OCI-LY7 (cell line): ENCODE results near the gene AK2. TPM values are rescaled to one million over a fixed set of nuclear protein-coding genes. Genes with fewer than 3 reads are reported as not detected.

Experiments
- BruUV-seq: library from RNA; stranded (reverse); fragments of 400-500 nt; replicated peaks from 2 replicates; lab custom pipeline; 2021; lab: Mats Ljungman, UMichigan
- CTCF ChIA-PET: fragments of 300-600 bp; sonication (Branson Sonifier 250); formaldehyde crosslinking; loops from one replicate; lab custom pipeline; 2022; ENCODE audit warnings: antibody characterized with exemption; ENCODE audit not compliant: unreplicated experiment; lab: Charles Lee
- POLR2A ChIA-PET: fragments of 300-600 bp; sonication (Branson Sonifier 250); formaldehyde crosslinking; loops from one replicate; lab custom pipeline; 2022; ENCODE audit warnings: antibody characterized with exemption; lab: Charles Lee
- DNase-seq: peaks from one replicate; pipeline ENCODE4 v3.0.0-alpha.2; 2015; ENCODE audit warnings: low spot score
- H2AFZ ChIP-seq: fragments of 200-600 bp; sonication (generic), shearing (Covaris generic); 2 replicates; pipeline ENCODE4 v1.6.1; 2014; ENCODE audit warnings: mild to moderate bottlenecking, antibody characterized with exemption, low read length, moderate library complexity
- H3K27ac ChIP-seq: fragments of 200-600 bp; sonication (generic); 2 replicates; pipeline ENCODE4 v1.5.1; 2014; ENCODE audit warnings: mixed run types, low read depth, mild to moderate bottlenecking, moderate library complexity, low read length, inconsistent platforms; ENCODE audit not compliant: poor library complexity, severe bottlenecking
- H3K36me3 ChIP-seq: fragments of 200-600 bp; sonication (generic); 2 replicates; pipeline ENCODE4 v1.6.1; 2014; ENCODE audit warnings: mild to moderate bottlenecking, antibody characterized with exemption, low read length, moderate library complexity, mixed read lengths; ENCODE audit not compliant: insufficient read depth
- H3K4me1 ChIP-seq: fragments of 200-600 bp; sonication (generic); 2 replicates; pipeline ENCODE4 v1.5.1; 2014; ENCODE audit warnings: mild to moderate bottlenecking, low read length; ENCODE audit not compliant: insufficient read depth, poor library complexity, severe bottlenecking
- H3K4me2 ChIP-seq: fragments of 200-600 bp; sonication (generic); 2 replicates; pipeline ENCODE4 v1.6.1; 2014; ENCODE audit warnings: mild to moderate bottlenecking, low read length
- H3K4me3 ChIP-seq: fragments of 200-600 bp; sonication (generic); 2 replicates; pipeline ENCODE4 v1.5.1; 2014; ENCODE audit warnings: mild to moderate bottlenecking, low read depth, low read length; ENCODE audit not compliant: poor library complexity, severe bottlenecking
- H3K79me2 ChIP-seq: fragments of 200-600 bp; sonication (generic); 2 replicates; pipeline ENCODE4 v1.6.1; 2016; ENCODE audit warnings: low read depth, mild to moderate bottlenecking, low read length, moderate library complexity, mixed read lengths; ENCODE audit not compliant: insufficient read depth
- H3K9me2 ChIP-seq: fragments of 200-600 bp; sonication (generic); 2 replicates; pipeline ENCODE4 v1.6.1; 2016; ENCODE audit warnings: mild to moderate bottlenecking, low read length, mixed read lengths; ENCODE audit not compliant: insufficient read depth
- H3K9me3 ChIP-seq: fragments of 200-600 bp; sonication (generic); 2 replicates; pipeline ENCODE4 v1.6.1; 2014; ENCODE audit warnings: mild to moderate bottlenecking, mixed run types, low read length, mixed read lengths
- H4K20me1 ChIP-seq: fragments of 200-600 bp; sonication (generic); 2 replicates; pipeline ENCODE4 v1.6.1; 2014; ENCODE audit warnings: mild to moderate bottlenecking, antibody characterized with exemption, low read length, moderate library complexity, mixed read lengths; ENCODE audit not compliant: insufficient read depth
- EZH2phosphoT487 ChIP-seq: fragments of 200-600 bp; sonication (generic); IDR thresholded peaks from 2 replicates; pipeline ENCODE4 v1.6.1; 2018; ENCODE audit warnings: low read depth, borderline replicate concordance, mild to moderate bottlenecking, mixed run types, antibody characterized with exemption, low read length, moderate library complexity, mixed read lengths
- intact Hi-C: fragments of 100-400 bp; cut with micrococcal nuclease; formaldehyde crosslinking; loops from one replicate; pipeline ENCODE4 v1.10.0; 2022; ENCODE audit not compliant: unreplicated experiment
- total RNA-seq, 2 experiments: library from RNA; depleted of rRNA in 1 of 2; stranded (reverse); fragments of >200 nt in 1 of 2; shearing (Covaris generic) in 1 of 2; gene quantifications; 2 replicates each; pipeline ENCODE4 v1.2.3, GENCODE V29; 2014 to 2022
- TF ChIP-seq, protein P1 (sequence below): fragments of 200-600 bp; sonication (generic); conservative IDR thresholded peaks from 2 replicates; pipeline ENCODE4 v1.5.1; 2014; ENCODE audit warnings: mild to moderate bottlenecking, antibody characterized with exemption, low read length, moderate library complexity, mixed read lengths

The AK2 gene
- total RNA-seq, 2 experiments from 2014 or later = 185 to 298 TPM

GRCh38 chr1:33080885-33081553 lies 44.3 kb upstream of the AK2 start, which contains the start of gene AZIN2:
Gene AZIN2 (plus strand): TSS chr1:33081153. CDS start chr1:33082250, 1,097 bp downstream.
- Histone ChIP-seq H3K27ac (no peak within 1 kb of the TSS), H4K20me1 (no peaks in the 10 kb centered on the region), H3K79me2 (no peaks in the 10 kb centered on the region), H3K4me1 (peaks cover 11% of the 10 kb centered on the region), H3K4me2 (peak within 1 kb of the TSS; percentile 76), H3K9me2 (no peaks in the 10 kb centered on the region), H2AFZ (peak within 1 kb of the TSS; percentile 87), H3K36me3 (no peaks in the 10 kb centered on the region), H3K4me3 (peak within 1 kb of the TSS; percentile 64), H3K9me3 (no peaks in the 10 kb centered on the region)
- DNase-seq = peak; percentile 94
- BruUV-seq = no TSS peak
- CTCF ChIA-PET = interaction anchor here (0.5 kb wide), 1 partner anchor 149 kb away, joined by 10 read pairs; no protein-coding TSS in a partner anchor
- no peak for TF ChIP-seq EZH2phosphoT487
- TF ChIP-seq, protein P1, sequence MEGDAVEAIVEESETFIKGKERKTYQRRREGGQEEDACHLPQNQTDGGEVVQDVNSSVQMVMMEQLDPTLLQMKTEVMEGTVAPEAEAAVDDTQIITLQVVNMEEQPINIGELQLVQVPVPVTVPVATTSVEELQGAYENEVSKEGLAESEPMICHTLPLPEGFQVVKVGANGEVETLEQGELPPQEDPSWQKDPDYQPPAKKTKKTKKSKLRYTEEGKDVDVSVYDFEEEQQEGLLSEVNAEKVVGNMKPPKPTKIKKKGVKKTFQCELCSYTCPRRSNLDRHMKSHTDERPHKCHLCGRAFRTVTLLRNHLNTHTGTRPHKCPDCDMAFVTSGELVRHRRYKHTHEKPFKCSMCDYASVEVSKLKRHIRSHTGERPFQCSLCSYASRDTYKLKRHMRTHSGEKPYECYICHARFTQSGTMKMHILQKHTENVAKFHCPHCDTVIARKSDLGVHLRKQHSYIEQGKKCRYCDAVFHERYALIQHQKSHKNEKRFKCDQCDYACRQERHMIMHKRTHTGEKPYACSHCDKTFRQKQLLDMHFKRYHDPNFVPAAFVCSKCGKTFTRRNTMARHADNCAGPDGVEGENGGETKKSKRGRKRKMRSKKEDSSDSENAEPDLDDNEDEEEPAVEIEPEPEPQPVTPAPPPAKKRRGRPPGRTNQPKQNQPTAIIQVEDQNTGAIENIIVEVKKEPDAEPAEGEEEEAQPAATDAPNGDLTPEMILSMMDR = no peak
- intact Hi-C loops = no loop called here
- POLR2A ChIA-PET = interaction anchor here (0.8 kb wide), 1 partner anchor 155 kb away, joined by 3 read pairs; no protein-coding TSS in a partner anchor

DNA sequence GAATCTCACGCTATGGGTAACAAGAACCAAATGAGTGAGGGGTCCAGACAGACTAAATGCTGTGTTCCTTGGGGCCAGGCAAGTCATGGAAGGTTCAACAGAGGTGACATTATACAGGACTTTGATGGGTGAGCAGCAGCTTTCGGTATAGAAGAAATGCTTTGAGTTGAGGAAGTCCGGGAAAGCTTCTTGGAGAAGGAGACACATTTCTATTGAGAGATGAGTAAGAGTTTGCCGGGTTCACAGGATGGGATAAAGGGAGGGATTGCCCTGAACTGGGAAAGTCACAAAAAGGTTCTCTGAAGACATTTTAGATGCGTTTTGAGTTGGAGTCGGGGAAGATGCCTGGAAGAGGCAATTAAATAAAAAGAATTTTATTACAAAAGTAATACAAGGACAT lies 43.7 kb upstream of the AK2 start:
- ChIA-PET CTCF (no interaction called here), POLR2A (interaction anchor here (0.8 kb wide), 1 partner anchor 154 kb away, joined by 3 read pairs; no protein-coding TSS in a partner anchor)
- no peaks in the 10 kb centered on the region for H3K79me2 ChIP-seq
- no peak for DNase-seq
- no TSS peak for BruUV-seq
- no peaks in the 10 kb centered on the region for H4K20me1 ChIP-seq
- no peak for TF ChIP-seq EZH2phosphoT487
- TF ChIP-seq, protein P1 = no peak
- H3K9me2 ChIP-seq = no peaks in the 10 kb centered on the region
- peak overlapping the region; percentile 87 for H2AFZ ChIP-seq
- peaks cover 11% of the 10 kb centered on the region for H3K4me1 ChIP-seq
- no peaks in the 10 kb centered on the region for H3K36me3 ChIP-seq
- H3K27ac ChIP-seq = no peak overlapping the region
- H3K9me3 ChIP-seq = no peaks in the 10 kb centered on the region
- H3K4me2 ChIP-seq = peak overlapping the region; percentile 76
- peak overlapping the region; percentile 64 for H3K4me3 ChIP-seq
- intact Hi-C loops = no loop called here

DNA sequence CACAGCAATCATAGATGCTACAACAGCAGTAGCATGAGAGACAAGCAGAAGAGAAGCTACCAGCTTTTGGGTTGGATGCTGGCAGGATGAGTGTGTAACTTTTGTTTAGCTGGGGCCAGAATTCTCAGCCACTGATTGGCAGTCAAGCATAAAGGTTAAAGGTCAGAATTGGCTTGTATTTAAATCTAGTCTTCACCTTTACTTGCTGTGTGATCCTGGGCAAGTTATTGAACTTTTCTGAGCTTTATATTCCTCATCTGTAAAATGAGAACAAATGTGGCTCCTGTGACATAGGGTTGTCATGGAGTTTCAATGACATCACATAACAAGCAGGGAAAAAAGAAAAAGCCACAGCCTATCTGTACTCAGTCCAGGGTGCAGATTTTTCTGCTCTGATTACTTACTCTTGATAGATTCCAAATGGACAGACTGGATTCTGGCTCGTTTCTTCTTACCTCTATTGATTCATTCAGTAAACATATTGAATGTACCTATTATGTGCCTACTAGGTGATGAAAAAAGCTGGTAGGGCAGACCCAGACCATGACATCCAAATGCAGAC lies 41.4 kb upstream of the AK2 start:
- H2AFZ ChIP-seq = no peak overlapping the region
- ChIA-PET CTCF (no interaction called here), POLR2A (interaction anchor here (0.9 kb wide), 1 partner anchor 50 kb away, joined by 7 read pairs; no protein-coding TSS in a partner anchor)
- H3K4me2 ChIP-seq = no peak overlapping the region
- no TSS peak for BruUV-seq
- H4K20me1 ChIP-seq = no peaks in the 10 kb centered on the region
- peaks cover 11% of the 10 kb centered on the region for H3K4me1 ChIP-seq
- no peak overlapping the region for H3K27ac ChIP-seq
- TF ChIP-seq, protein P1 = no peak
- no peak for TF ChIP-seq EZH2phosphoT487
- H3K4me3 ChIP-seq = no peak overlapping the region
- H3K79me2 ChIP-seq = no peaks in the 10 kb centered on the region
- H3K36me3 ChIP-seq = no peaks in the 10 kb centered on the region
- no peaks in the 10 kb centered on the region for H3K9me3 ChIP-seq
- intact Hi-C loops = no loop called here
- H3K9me2 ChIP-seq = no peaks in the 10 kb centered on the region
- DNase-seq = no peak
